ENCODE data around the gene DSE.

The DSE gene

GRCh38 chr6:116450185-116450710 is 79.5 kb downstream of the DSE start:
- no peak for DNase-seq

- DNase-seq: no peak
Measured at GRCh38 chr6:116450769-116451740, 80.3 kb downstream of the DSE start.

GRCh38 chr6:116451916-116452315 is 81.2 kb downstream of the DSE start:
- no peak for DNase-seq

GRCh38 chr6:116452531-116452930 is 81.8 kb downstream of the DSE start:
- DNase-seq: no peak

GRCh38 chr6:116456106-116456505 is 85.4 kb downstream of the DSE start:
- no peak for DNase-seq

GRCh38 chr6:116456927-116457326 is 86.2 kb downstream of the DSE start:
- no peak for DNase-seq

- DNase-seq: no peak
Measured at GRCh38 chr6:116458264-116458663, 87.5 kb downstream of the DSE start.

- no peak for DNase-seq
Measured at GRCh38 chr6:116459927-116460326, 89.2 kb downstream of the DSE start.

- no peak for DNase-seq
Measured at GRCh38 chr6:116461331-116461931, 90.7 kb downstream of the DSE start, which contains the start of gene CALHM6. TSS of gene CALHM6 (plus strand) at chr6:116461375. CDS start at chr6:116461930, 555 bp downstream.

GRCh38 chr6:116461932-116462885 is 91.5 kb downstream of the DSE start:
- peak in 2 of 4 experiments; percentile 16 to 54 for DNase-seq

- DNase-seq: no peak
Measured at GRCh38 chr6:116463301-116463700, 92.6 kb downstream of the DSE start.

- DNase-seq: no peak
Measured at GRCh38 chr6:116465246-116465645, 94.5 kb downstream of the DSE start.

GRCh38 chr6:116467096-116467495 is 96.3 kb downstream of the DSE start:
- DNase-seq: no peak

GRCh38 chr6:116467514-116467913 is 96.8 kb downstream of the DSE start:
- no peak for DNase-seq

GRCh38 chr6:116468293-116468692 is 97.5 kb downstream of the DSE start:
- no peak for DNase-seq

- DNase-seq: no peak
Measured at GRCh38 chr6:116471531-116471930, 100.8 kb downstream of the DSE start.

- DNase-seq: no peak
Measured at GRCh38 chr6:116472706-116473105, 102.0 kb downstream of the DSE start.

GRCh38 chr6:116475141-116475540 is 104.4 kb downstream of the DSE start:
- DNase-seq: no peak

GRCh38 chr6:116476002-116476678 is 105.4 kb downstream of the DSE start:
- DNase-seq: no peak

- no peak for DNase-seq
Measured at GRCh38 chr6:116482780-116483179, 112.0 kb downstream of the DSE start.

- no peak for DNase-seq
Measured at GRCh38 chr6:116483616-116484015, 112.9 kb downstream of the DSE start.

- no peak for DNase-seq
Measured at GRCh38 chr6:116485559-116486184, 114.9 kb downstream of the DSE start.

Data from activated naive CD4-positive, alpha-beta T cell (primary cell).